ENCODE data around the gene TMEM26.

The TMEM26 gene

DNA sequence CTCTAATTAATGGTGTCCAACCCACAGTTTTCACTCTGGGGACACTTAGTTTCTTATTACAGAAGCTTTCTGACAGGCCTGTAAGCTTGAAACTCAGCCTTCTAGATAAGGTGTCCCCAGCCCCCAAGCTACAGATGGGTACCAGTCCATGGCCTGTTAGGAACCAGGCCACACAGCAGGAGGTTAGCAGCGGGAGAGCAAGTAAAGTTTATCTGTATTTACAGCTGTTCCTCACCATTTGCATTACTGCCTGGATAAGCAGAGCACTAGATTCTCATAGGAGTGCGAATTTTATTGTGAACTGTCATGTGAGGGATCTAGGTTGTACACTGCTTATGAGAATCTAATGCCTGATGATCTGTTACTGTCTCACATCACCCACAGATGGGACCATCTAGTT, 93.7 kb downstream of the TMEM26 start:
- H3K27me3 Mint-ChIP-seq (ENCODE audit: low read depth): no peaks in the 10 kb centered on the region
- no peak overlapping the region for H3K4me3 Mint-ChIP-seq
- H3K36me3 Mint-ChIP-seq (ENCODE audit: low read depth): no peaks in the 10 kb centered on the region
- H3K27ac Mint-ChIP-seq: no peak overlapping the region
- no peaks in the 10 kb centered on the region for H3K4me1 Mint-ChIP-seq (ENCODE audit: low read depth)
- H3K9me3 Mint-ChIP-seq: no peaks in the 10 kb centered on the region

DNA sequence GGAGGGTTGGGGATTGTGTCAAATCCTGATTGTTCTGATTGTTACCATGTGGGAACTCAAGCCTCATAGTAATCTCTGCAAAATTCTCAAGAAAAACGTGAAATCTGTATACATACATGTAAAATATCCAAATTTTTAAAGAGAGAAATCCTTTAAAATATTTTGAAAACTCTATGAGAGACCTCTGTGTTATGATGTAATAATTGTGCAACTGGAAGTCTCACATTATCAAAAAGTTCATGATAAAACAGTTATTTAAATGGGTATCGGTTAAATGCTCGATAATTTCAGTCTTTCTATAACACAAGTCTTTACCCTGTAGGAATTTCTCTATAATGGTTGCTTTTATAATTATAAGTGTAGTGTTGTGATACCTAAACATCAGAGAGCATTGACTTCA, 95.5 kb downstream of the TMEM26 start:
- H3K4me1 Mint-ChIP-seq (ENCODE audit: low read depth): no peaks in the 10 kb centered on the region

More for the DNA sequence above, 95.5 kb downstream of the TMEM26 start:
- no peaks in the 10 kb centered on the region for H3K36me3 Mint-ChIP-seq (ENCODE audit: low read depth)
- H3K4me3 Mint-ChIP-seq: no peak overlapping the region
- H3K27ac Mint-ChIP-seq: no peak overlapping the region
- H3K27me3 Mint-ChIP-seq (ENCODE audit: low read depth): no peaks in the 10 kb centered on the region
- no peaks in the 10 kb centered on the region for H3K9me3 Mint-ChIP-seq
